Stimulated activated CD8-positive, alpha-beta memory T cell treated with anti-CD3 and anti-CD28 coated beads, Interleukin-15, amount 100 ng/mL, for 1 hour (primary cell): Measurements from ENCODE around the gene TMSB10.

ENCODE experiments used
- DNase-seq: peaks from one replicate; pipeline ENCODE4 v3.0.0-alpha.2; 2020; ENCODE audit warnings: low read depth

Gene TMSB10

GRCh38 chr2:84880645-84881521, 24.6 kb upstream of the TMSB10 start, which contains the start of gene TRABD2A:
TSS of gene TRABD2A (minus strand) at chr2:84881084. CDS start at chr2:84881039, 45 bp downstream.
- no peak for DNase-seq

- DNase-seq, result peak; percentile 82
Observed at GRCh38 chr2:84881581-84882413, 23.7 kb upstream of the TMSB10 start.

GRCh38 chr2:84882414-84882738, 23.1 kb upstream of the TMSB10 start:
- no peak for DNase-seq

GRCh38 chr2:84882775-84883550, 22.5 kb upstream of the TMSB10 start:
- DNase-seq, result no peak

GRCh38 chr2:84884449-84884848, 21.0 kb upstream of the TMSB10 start:
- DNase-seq, result no peak

- no peak for DNase-seq
Observed at GRCh38 chr2:84885111-84885510, 20.3 kb upstream of the TMSB10 start.

- no peak for DNase-seq
Observed at GRCh38 chr2:84886791-84887190, 18.7 kb upstream of the TMSB10 start.

- DNase-seq, result no peak
Observed at GRCh38 chr2:84888401-84889276, 16.8 kb upstream of the TMSB10 start.

GRCh38 chr2:84889332-84889731, 16.1 kb upstream of the TMSB10 start:
- no peak for DNase-seq

- DNase-seq, result no peak
Observed at GRCh38 chr2:84891355-84892010, 14.0 kb upstream of the TMSB10 start.

GRCh38 chr2:84894131-84894586, 11.3 kb upstream of the TMSB10 start:
- DNase-seq, result no peak

GRCh38 chr2:84894758-84895520, 10.5 kb upstream of the TMSB10 start:
- no peak for DNase-seq

- no peak for DNase-seq
Observed at GRCh38 chr2:84896567-84896966, 8.9 kb upstream of the TMSB10 start.

- DNase-seq, result no peak
Observed at GRCh38 chr2:84897773-84898172, 7.7 kb upstream of the TMSB10 start.

- DNase-seq, result no peak
Observed at GRCh38 chr2:84899304-84900204, 5.9 kb upstream of the TMSB10 start.

- no peak for DNase-seq
Observed at GRCh38 chr2:84900971-84901370, 4.5 kb upstream of the TMSB10 start.

GRCh38 chr2:84901593-84902120, 3.8 kb upstream of the TMSB10 start:
- no peak for DNase-seq

GRCh38 chr2:84902526-84902925, 2.9 kb upstream of the TMSB10 start:
- DNase-seq, result no peak

- no peak for DNase-seq
Observed at GRCh38 chr2:84904151-84904550, 1.3 kb upstream of the TMSB10 start.
